ENCODE measurements around the gene AQP10.

DNA sequence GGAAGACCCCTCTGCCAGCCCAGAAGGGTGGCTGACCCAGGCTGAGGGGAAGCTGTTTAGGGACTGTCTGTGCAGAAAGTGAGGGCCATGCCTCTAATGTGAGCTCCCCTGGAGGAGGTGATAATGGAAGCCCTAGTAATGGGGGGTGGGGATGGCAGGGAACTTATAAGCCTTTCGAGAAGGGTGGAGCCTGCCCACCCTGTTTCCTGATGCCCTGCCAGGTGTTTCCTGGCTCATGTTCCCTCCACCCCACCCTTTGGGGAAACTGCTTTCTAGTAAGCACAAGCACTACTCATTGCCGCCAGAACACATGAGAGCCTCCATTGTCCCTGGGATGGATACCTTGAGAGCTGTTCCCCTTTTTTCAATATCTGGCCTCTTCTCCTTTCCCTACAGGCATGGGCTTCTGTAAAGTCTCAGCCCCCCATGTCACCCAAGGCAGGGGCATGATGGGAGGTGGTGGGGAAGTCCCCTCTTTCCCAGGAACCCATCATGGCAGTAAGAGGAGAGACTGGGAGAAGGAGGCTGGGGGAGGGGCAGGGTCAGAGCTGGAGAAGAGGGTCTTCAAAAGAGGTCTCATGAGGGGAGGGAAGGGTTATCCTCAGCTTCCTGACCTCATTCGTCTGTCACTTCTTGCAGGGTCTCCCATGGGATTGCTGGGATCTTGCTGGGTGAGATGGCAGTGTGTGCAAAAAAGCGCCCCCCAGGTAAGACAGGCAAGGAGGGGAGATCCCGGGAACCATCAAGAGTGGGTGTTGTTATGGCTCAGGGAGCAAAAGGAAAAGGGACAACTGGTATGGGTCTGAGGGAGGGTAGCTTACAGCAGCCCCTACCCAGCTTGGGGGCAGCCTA is 6.8 kb downstream of the AQP10 start:
- TF ChIP-seq POLR2A (IDR thresholded peaks at IDR 0.05), result no peak
- TF ChIP-seq, protein P1, sequence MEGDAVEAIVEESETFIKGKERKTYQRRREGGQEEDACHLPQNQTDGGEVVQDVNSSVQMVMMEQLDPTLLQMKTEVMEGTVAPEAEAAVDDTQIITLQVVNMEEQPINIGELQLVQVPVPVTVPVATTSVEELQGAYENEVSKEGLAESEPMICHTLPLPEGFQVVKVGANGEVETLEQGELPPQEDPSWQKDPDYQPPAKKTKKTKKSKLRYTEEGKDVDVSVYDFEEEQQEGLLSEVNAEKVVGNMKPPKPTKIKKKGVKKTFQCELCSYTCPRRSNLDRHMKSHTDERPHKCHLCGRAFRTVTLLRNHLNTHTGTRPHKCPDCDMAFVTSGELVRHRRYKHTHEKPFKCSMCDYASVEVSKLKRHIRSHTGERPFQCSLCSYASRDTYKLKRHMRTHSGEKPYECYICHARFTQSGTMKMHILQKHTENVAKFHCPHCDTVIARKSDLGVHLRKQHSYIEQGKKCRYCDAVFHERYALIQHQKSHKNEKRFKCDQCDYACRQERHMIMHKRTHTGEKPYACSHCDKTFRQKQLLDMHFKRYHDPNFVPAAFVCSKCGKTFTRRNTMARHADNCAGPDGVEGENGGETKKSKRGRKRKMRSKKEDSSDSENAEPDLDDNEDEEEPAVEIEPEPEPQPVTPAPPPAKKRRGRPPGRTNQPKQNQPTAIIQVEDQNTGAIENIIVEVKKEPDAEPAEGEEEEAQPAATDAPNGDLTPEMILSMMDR (IDR thresholded peaks at IDR 0.05), result no peak
